22Rv1 (cell line): Measurements from ENCODE around the gene ARMC2.

Experiments used
- ZFX ChIP-seq: fragments of 450-650 bp; IDR thresholded peaks from 2 replicates; pipeline ENCODE4 v1.6.1; 2017; ENCODE audit warnings: antibody characterized with exemption, borderline replicate concordance
- TF ChIP-seq, protein P1 (sequence below): fragments of 450-650 bp; IDR thresholded peaks from 2 replicates; pipeline ENCODE4 v1.5.1; 2017; ENCODE audit warnings: mild to moderate bottlenecking

DNA sequence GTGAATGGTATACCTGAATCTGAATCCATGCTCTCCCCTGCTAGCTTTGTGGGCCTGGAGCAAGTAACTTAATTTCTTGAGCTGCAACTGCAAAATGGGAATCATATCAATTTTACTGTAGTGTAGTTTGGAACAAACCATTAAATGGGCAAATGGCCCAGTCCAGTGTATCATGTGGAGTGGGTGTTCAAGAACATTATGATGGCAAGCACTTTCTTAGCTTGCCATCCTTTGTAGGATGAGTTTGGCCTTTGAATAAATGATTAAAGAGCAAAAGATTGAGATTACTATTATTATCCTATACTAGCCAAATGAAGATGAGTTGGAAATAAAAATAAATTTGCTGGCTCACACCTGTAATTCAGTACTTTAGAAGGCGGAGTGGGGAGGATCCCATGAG, 126.0 kb downstream of the ARMC2 start:
- TF ChIP-seq, protein P1, sequence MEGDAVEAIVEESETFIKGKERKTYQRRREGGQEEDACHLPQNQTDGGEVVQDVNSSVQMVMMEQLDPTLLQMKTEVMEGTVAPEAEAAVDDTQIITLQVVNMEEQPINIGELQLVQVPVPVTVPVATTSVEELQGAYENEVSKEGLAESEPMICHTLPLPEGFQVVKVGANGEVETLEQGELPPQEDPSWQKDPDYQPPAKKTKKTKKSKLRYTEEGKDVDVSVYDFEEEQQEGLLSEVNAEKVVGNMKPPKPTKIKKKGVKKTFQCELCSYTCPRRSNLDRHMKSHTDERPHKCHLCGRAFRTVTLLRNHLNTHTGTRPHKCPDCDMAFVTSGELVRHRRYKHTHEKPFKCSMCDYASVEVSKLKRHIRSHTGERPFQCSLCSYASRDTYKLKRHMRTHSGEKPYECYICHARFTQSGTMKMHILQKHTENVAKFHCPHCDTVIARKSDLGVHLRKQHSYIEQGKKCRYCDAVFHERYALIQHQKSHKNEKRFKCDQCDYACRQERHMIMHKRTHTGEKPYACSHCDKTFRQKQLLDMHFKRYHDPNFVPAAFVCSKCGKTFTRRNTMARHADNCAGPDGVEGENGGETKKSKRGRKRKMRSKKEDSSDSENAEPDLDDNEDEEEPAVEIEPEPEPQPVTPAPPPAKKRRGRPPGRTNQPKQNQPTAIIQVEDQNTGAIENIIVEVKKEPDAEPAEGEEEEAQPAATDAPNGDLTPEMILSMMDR = no peak
- TF ChIP-seq ZFX = no peak
